GM12891 (cell line): ENCODE data around the gene PRKACA.
A peak's percentile ranks its signal among the peaks of the same experiment; 100 is the strongest.

Experiments
- DNase-seq: peaks from one replicate; pipeline ENCODE4 v3.0.0; 2011; ENCODE audit warnings: low spot score; ENCODE audit not compliant: insufficient read length
- FAIRE-seq: peaks from 2 replicates; lab custom pipeline; 2011; peaks lifted over from hg19 to GRCh38; lab: Jason Lieb, UNC
- PAX5 ChIP-seq: IDR thresholded peaks from 2 replicates; pipeline ENCODE4 v1.6.1; 2011; ENCODE audit warnings: low read length, moderate library complexity, mild to moderate bottlenecking; ENCODE audit not compliant: insufficient read depth, severe bottlenecking
- POLR2A ChIP-seq: IDR thresholded peaks from 2 replicates; pipeline ENCODE4 v1.6.1; 2011; ENCODE audit warnings: low read depth, low read length, control low read depth
- POLR2AphosphoS5 ChIP-seq: IDR thresholded peaks from 2 replicates; pipeline ENCODE4 v1.6.1; 2011; ENCODE audit warnings: low read depth, low read length, control low read depth
- POU2F2 ChIP-seq: IDR thresholded peaks from 2 replicates; pipeline ENCODE4 v1.6.1; 2011; ENCODE audit warnings: low read depth, mild to moderate bottlenecking, control low read depth, low read length, moderate library complexity
- SPI1 ChIP-seq: IDR thresholded peaks from 2 replicates; pipeline ENCODE4 v1.6.1; 2011; ENCODE audit warnings: low read depth, low read length, control low read depth
- TAF1 ChIP-seq: IDR thresholded peaks from 2 replicates; pipeline ENCODE4 v1.6.1; 2011; ENCODE audit warnings: low read depth, low read length, control low read depth

Gene PRKACA

GRCh38 chr19:14138576-14139265, 21.2 kb upstream of the PRKACA start:
- TF ChIP-seq TAF1 (no peak), POLR2A (no peak), POLR2AphosphoS5 (no peak)
- FAIRE-seq (no peak), DNase-seq (no peak)

- FAIRE-seq (peak; percentile 96), DNase-seq (peak; percentile 97)
- TF ChIP-seq POLR2A (peak; percentile 89), PAX5 (no peak), POU2F2 (no peak), TAF1 (peak; percentile 59), POLR2AphosphoS5 (peak; percentile 83), SPI1 (peak; percentile 59)
These were observed 19.1 kb upstream of the PRKACA start, which contains the start of gene ASF1B for GRCh38 chr19:14136509-14137281. TSS of gene ASF1B (minus strand) at chr19:14136589. CDS start at chr19:14136456, 133 bp downstream.

DNA sequence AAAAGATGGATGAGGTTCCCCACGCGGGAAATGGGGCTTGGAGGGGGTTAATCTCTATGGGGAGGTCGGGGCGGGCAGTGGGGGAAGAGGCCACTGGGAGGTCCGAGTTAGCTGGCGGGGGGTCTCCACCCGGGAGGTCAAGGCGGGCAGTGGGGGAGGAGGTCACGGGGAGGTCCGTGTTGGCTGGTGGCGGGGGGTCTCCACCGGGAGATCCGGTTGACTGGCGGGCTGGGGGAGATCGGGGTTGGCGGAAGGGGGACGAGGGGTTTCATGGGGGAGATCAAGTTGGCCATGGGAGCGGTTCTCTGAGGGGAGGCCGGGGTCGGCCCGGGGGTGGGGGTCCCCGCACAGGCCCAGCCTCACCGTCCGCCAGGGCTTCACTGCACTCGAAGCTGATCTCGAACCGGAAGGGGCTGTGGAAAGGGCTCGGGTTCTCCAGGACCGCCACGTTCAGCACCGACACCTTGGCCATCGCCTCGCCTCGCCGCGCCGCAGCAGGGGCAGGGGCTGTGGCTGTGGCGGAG, 18.5 kb upstream of the PRKACA start:
- TF ChIP-seq TAF1: no peak
- no peak for TF ChIP-seq PAX5
- TF ChIP-seq POLR2A: no peak; the same call in 1 of the 2 replicates
- TF ChIP-seq SPI1: no peak
- TF ChIP-seq POU2F2: no peak
- no peak for TF ChIP-seq POLR2AphosphoS5
- no peak for DNase-seq
- no peak for FAIRE-seq

DNA sequence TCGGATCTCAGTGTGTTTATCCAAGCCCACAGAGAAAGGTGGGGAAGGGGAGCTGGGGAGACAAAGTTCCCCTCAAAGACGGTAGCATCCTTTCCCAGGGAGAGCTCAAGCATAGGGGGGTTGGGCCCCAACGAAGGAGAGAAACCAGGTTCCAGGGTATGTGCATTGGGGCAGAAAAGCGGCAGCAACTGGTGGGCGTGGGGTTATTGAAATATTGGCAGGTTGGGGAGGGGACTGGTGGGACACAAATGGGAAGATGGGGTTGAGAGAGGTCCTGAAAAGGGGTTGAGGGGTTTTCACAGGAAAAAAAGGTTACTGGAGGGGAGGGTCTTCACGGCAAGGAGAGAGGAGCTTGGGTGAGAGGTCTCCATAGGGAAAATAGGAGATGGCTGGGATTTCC, 17.8 kb upstream of the PRKACA start:
- FAIRE-seq: no peak
- TF ChIP-seq PAX5 (no peak), TAF1 (no peak), POLR2A (no peak), POU2F2 (no peak), SPI1 (no peak), POLR2AphosphoS5 (no peak)
- DNase-seq: no peak

DNA sequence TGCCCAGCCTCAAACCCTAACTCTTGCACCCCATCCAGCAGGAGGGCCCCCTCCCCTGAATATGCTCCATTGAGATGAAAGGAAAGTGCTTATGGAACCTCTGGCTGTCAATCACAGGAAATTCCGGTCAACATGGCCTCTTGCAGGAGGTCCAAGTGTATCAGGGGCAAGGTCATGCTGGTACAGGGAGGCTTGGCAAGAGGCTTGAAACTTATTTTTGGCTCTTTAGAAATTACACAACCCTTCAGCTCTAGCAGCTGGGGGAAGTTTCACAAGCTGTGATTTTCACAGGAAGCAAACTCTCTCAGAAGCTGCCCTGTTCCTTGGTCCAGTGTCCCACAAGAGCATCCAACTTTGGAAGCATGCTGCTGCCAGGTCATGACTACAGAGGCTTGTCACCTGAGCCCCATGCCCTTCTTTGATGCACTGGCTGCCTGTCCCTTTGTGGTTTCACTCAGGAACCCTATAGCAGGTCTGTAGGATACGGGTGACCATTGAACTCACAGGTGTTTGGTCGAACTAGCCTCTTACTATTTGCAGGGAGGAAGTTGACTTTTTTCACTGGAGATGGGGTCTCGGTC, 10.5 kb upstream of the PRKACA start:
- TF ChIP-seq POU2F2: no peak
- TF ChIP-seq SPI1: peak; percentile 39
- no peak for FAIRE-seq

GRCh38 chr19:14127176-14127575, 9.6 kb upstream of the PRKACA start:
- FAIRE-seq (no peak), DNase-seq (no peak)
- TF ChIP-seq PAX5 (no peak), POU2F2 (no peak), SPI1 (no peak), TAF1 (no peak), POLR2A (no peak), POLR2AphosphoS5 (no peak)

More for the DNA sequence above, 10.5 kb upstream of the PRKACA start:
- DNase-seq: no peak

DNA sequence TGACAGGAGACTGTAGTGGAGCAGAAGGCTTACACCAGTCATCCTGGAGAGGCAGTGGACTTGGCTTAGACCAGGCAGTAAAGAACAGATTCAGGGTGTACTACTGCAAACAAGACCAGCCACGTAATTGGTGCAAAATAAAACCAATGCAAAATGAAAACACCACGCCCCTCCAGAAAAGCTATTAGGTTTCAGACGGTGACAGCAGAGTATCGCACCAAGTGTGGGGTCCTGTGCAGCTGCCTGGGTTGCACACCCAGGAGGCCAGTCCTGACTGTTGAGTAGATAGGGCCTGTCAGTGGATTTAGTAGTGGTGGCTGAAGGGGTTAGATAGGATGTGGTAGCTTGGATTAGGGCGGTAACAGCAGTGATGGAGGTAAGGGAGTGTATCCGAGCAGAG, 5.4 kb upstream of the PRKACA start:
- TF ChIP-seq POLR2A: no peak
- TF ChIP-seq POLR2AphosphoS5: no peak
- no peak for TF ChIP-seq POU2F2
- no peak for TF ChIP-seq SPI1
- no peak for TF ChIP-seq TAF1
- no peak for TF ChIP-seq PAX5
- no peak for FAIRE-seq
- no peak for DNase-seq

DNA sequence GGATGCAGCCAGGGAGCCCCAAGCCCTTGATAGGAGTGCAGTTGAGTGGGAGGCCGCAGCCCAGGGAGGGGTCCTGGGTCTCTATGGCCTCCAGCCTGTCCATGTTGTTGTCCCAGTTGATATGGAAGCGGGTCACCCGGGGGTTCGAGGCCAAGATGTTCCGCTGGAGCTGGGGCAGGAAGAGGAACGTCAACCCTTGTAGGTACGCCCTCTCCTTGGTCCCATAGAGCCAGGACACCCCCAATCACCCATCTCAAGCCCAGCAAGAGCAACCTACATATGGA, 2.9 kb upstream of the PRKACA start:
- FAIRE-seq: no peak
- TF ChIP-seq PAX5 (no peak), TAF1 (no peak), SPI1 (no peak), POLR2A (no peak), POLR2AphosphoS5 (no peak), POU2F2 (no peak)
- no peak for DNase-seq

DNA sequence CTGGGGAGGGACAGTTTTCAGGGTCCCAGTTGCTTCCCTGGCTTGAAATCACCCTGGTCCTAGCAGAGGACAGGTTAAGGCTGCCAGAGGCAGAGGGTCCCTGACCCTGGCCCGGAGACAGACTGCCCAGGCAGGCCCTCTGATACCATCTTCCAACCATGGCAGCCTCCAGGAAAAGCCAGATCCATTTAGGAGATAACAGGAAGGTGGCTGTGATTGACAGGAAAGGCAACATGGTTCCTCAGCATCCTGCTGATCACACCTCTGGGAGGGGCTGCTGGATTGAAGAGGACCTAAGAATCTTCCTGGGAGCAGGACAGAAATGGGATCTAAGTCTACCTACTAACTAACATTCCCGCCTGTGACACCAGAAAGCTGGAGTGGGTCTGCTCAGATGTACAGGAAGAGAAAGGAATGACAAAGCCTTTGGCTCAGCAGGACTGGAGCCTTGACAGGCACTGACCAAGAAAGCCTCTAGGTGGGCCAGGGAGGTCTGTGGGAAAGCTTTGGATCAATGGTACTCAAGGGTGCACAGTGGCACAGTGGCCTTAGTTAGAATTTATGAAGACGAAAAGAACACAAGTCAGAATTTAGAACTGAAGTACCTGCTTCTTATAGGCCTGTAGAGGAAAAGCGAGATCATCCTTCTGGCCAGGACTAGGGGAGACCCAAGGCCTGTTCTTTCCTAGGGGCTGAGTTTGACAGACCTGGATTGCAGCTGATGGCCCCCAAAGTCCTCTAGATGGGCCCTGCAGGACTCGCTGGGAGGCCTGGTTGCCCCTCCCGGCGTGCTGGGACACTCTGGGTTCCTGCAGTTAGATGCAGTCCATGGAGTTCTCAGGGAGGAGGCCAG, 2.3 kb upstream of the PRKACA start:
- DNase-seq (no peak), FAIRE-seq (no peak)
- TF ChIP-seq POLR2A: 0 out of 2 replicates have a peak, but pooled peaks have one; percentile 4
- TF ChIP-seq SPI1: no peak
